ENCODE data around the gene C3orf20.

C3orf20 gene

GRCh38 chr3:14810070-14810791 lies 135.3 kb downstream of the C3orf20 start:
- no peak for DNase-seq (ENCODE audit: low read depth in 1 of 2, low spot score in 1 of 2)

GRCh38 chr3:14810801-14811661 lies 136.1 kb downstream of the C3orf20 start:
- DNase-seq (ENCODE audit: low read depth in 1 of 2, low spot score in 1 of 2): no peak

- no peak for DNase-seq (ENCODE audit: low read depth in 1 of 2, low spot score in 1 of 2)
These were observed 136.7 kb downstream of the C3orf20 start for GRCh38 chr3:14811684-14812083.

GRCh38 chr3:14812196-14812790 lies 137.4 kb downstream of the C3orf20 start:
- DNase-seq (ENCODE audit: low read depth in 1 of 2, low spot score in 1 of 2): no peak

- DNase-seq (ENCODE audit: low read depth in 1 of 2, low spot score in 1 of 2): no peak
These were observed 139.5 kb downstream of the C3orf20 start for GRCh38 chr3:14814411-14814871.

GRCh38 chr3:14816359-14816758 lies 141.4 kb downstream of the C3orf20 start:
- no peak for DNase-seq (ENCODE audit: low read depth in 1 of 2, low spot score in 1 of 2)

- DNase-seq (ENCODE audit: low read depth in 1 of 2, low spot score in 1 of 2): no peak
These were observed 144.0 kb downstream of the C3orf20 start, which contains the start of gene FGD5 for GRCh38 chr3:14818804-14819500. Gene FGD5 (plus strand): TSS chr3:14818962. CDS start chr3:14819072, 110 bp downstream.

- DNase-seq (ENCODE audit: low read depth in 1 of 2, low spot score in 1 of 2): no peak
These were observed 144.7 kb downstream of the C3orf20 start for GRCh38 chr3:14819671-14820070.

GRCh38 chr3:14820156-14820555 lies 145.2 kb downstream of the C3orf20 start:
- no peak for DNase-seq (ENCODE audit: low read depth in 1 of 2, low spot score in 1 of 2)

GRCh38 chr3:14821151-14821550 lies 146.2 kb downstream of the C3orf20 start:
- no peak for DNase-seq (ENCODE audit: low read depth in 1 of 2, low spot score in 1 of 2)

GRCh38 chr3:14822134-14822533 lies 147.2 kb downstream of the C3orf20 start:
- no peak for DNase-seq (ENCODE audit: low read depth in 1 of 2, low spot score in 1 of 2)
